Endothelial cell of umbilical vein (primary cell): ENCODE data around the gene ZDHHC22. TPM values are rescaled to one million over a fixed set of nuclear protein-coding genes. Genes with fewer than 3 reads are reported as not detected.

Source experiments
- BruUV-seq: library from RNA; stranded (reverse); fragments of 400-500 nt; replicated peaks from 2 replicates; lab custom pipeline; 2021; lab: Mats Ljungman, UMichigan
- CTCF ChIA-PET: fragments of 300-600, 350-600 bp; sonication (Branson Sonifier 250); formaldehyde crosslinking; loops from one replicate; lab custom pipeline; 2021; ENCODE audit warnings: antibody characterized with exemption, inconsistent platforms; lab: Charles Lee
- POLR2A ChIA-PET: fragments of 300-600, 350-600 bp; sonication (Branson Sonifier 250); formaldehyde crosslinking; loops from one replicate; lab custom pipeline; 2021; ENCODE audit warnings: antibody characterized with exemption, inconsistent platforms; lab: Charles Lee
- DNase-seq: peaks from one replicate; pipeline ENCODE4 v3.0.0-alpha.2; 2011; ENCODE audit warnings: low read depth, low spot score
- FAIRE-seq: peaks from 2 replicates; lab custom pipeline; 2011; peaks lifted over from hg19 to GRCh38; lab: Jason Lieb, UNC
- H2AFZ ChIP-seq: 2 replicates; pipeline ENCODE4 v1.6.0; 2012; ENCODE audit warnings: low read depth, low read length, control low read depth, inconsistent platforms
- H3K27ac ChIP-seq: 2 replicates; pipeline ENCODE4 v1.5.1; 2011; ENCODE audit warnings: low read depth, mild to moderate bottlenecking, control low read depth, low read length, moderate library complexity; ENCODE audit not compliant: insufficient read depth
- H3K27me3 ChIP-seq, 2 experiments: 2 replicates each; pipeline versions ENCODE4 v1.6.0 to v1.6.1; 2011; ENCODE audit warnings: low read length in 2 of 2, mixed read lengths in 1 of 2; ENCODE audit not compliant: control insufficient read depth in 2 of 2, insufficient read depth in 2 of 2
- H3K36me3 ChIP-seq, 2 experiments: 2 replicates in 1 of 2; 3 replicates in 1 of 2; pipeline ENCODE4 v1.5.1; 2011; ENCODE audit warnings: low read length in 2 of 2, mild to moderate bottlenecking in 1 of 2, moderate library complexity in 1 of 2; ENCODE audit not compliant: control insufficient read depth in 2 of 2, insufficient read depth in 2 of 2; ENCODE audit errors: extremely low read depth in 1 of 2
- H3K4me1 ChIP-seq: 3 replicates; pipeline ENCODE4 v1.5.1; 2011; ENCODE audit warnings: mild to moderate bottlenecking, low read length; ENCODE audit not compliant: control insufficient read depth, insufficient read depth; ENCODE audit errors: extremely low read depth
- H3K4me2 ChIP-seq: 2 replicates; pipeline ENCODE4 v1.6.1; 2011; ENCODE audit warnings: low read length, control low read depth, mixed read lengths; ENCODE audit not compliant: insufficient read depth
- H3K4me3 ChIP-seq, 3 experiments: fragments of 200-600 bp in 1 of 3; sonication (generic), shearing (Covaris generic) in 1 of 3; replicated peaks in 1 of 3; 2 replicates each; pipeline ENCODE4 v1.5.1; 2011 to 2016; ENCODE audit warnings: control low read depth in 3 of 3, low read length in 3 of 3, mild to moderate bottlenecking in 2 of 3, inconsistent platforms in 1 of 3, low read depth in 1 of 3, moderate library complexity in 1 of 3; ENCODE audit not compliant: insufficient read depth in 1 of 3
- H3K79me2 ChIP-seq: 2 replicates; pipeline ENCODE4 v1.6.0; 2012; ENCODE audit warnings: low read length, inconsistent platforms; ENCODE audit not compliant: control insufficient read depth, insufficient read depth
- H3K9ac ChIP-seq: replicated peaks from 2 replicates; pipeline ENCODE3; 2011; ENCODE audit warnings: low read length, control low read depth; ENCODE audit not compliant: insufficient read depth; ENCODE audit errors: extremely low read depth
- H3K9me1 ChIP-seq: replicated peaks from 3 replicates; pipeline ENCODE4 v1.6.0; 2011; ENCODE audit warnings: mild to moderate bottlenecking, low read length; ENCODE audit not compliant: control insufficient read depth, insufficient read depth; ENCODE audit errors: extremely low read depth
- H3K9me3 ChIP-seq: replicated peaks from 2 replicates; pipeline ENCODE4 v1.5.1; 2012; ENCODE audit warnings: low read length, inconsistent platforms; ENCODE audit not compliant: control insufficient read depth, insufficient read depth
- H4K20me1 ChIP-seq: replicated peaks from 2 replicates; pipeline ENCODE3; 2011; ENCODE audit warnings: mild to moderate bottlenecking, low read length; ENCODE audit not compliant: control insufficient read depth, insufficient read depth; ENCODE audit errors: extremely low read depth
- CTCF ChIP-seq, 2 donors: IDR thresholded peaks; 1 replicate in 1 of 2; 2 replicates in 1 of 2; pipeline ENCODE4 v1.5.1; 2011; ENCODE audit warnings: low read length in 2 of 2, mild to moderate bottlenecking in 2 of 2, moderate library complexity in 2 of 2, control low read depth in 1 of 2, inconsistent platforms in 1 of 2, low read depth in 1 of 2; ENCODE audit not compliant: insufficient read depth in 1 of 2; ENCODE audit errors: extremely low read depth in 1 of 2
- EZH2 ChIP-seq: IDR thresholded peaks from 2 replicates; pipeline ENCODE4 v1.6.1; 2012; ENCODE audit warnings: borderline replicate concordance, low read depth, mild to moderate bottlenecking, moderate library complexity, low read length, inconsistent platforms; ENCODE audit not compliant: severe bottlenecking
- FOS ChIP-seq: IDR thresholded peaks from 2 replicates; pipeline ENCODE4 v1.6.1; 2011; ENCODE audit warnings: mild to moderate bottlenecking, low read length, moderate library complexity, borderline replicate concordance; ENCODE audit not compliant: insufficient read depth
- GATA2 ChIP-seq: IDR thresholded peaks from 2 replicates; pipeline ENCODE4 v1.7.0; 2011; ENCODE audit warnings: low read depth, mild to moderate bottlenecking, moderate library complexity, mixed read lengths, low read length; ENCODE audit not compliant: insufficient read length, insufficient read depth
- JUN ChIP-seq: IDR thresholded peaks from 2 replicates; pipeline ENCODE4 v1.6.1; 2011; ENCODE audit warnings: borderline replicate concordance, low read depth; ENCODE audit not compliant: insufficient read length, insufficient read depth
- MAX ChIP-seq: IDR thresholded peaks from 2 replicates; pipeline ENCODE4 v1.6.1; 2011; ENCODE audit not compliant: insufficient read depth, insufficient read length
- MYC ChIP-seq: IDR thresholded peaks from one replicate; pipeline ENCODE4 v1.6.1; 2011; ENCODE audit warnings: mild to moderate bottlenecking, low read depth, low read length
- POLR2A ChIP-seq: IDR thresholded peaks from 2 replicates; pipeline ENCODE4 v1.6.1; 2012; ENCODE audit warnings: low read depth, mild to moderate bottlenecking, control low read depth, low read length
- POLR2AphosphoS5 ChIP-seq: IDR thresholded peaks from 2 replicates; pipeline ENCODE4 v1.6.1; 2012; ENCODE audit warnings: low read depth, mild to moderate bottlenecking, control low read depth, low read length, moderate library complexity; ENCODE audit not compliant: insufficient read depth
- dilution Hi-C: fragments of 300-500 bp; cut with MboI; formaldehyde crosslinking; loops from one replicate; pipeline ENCODE4 v1.15.0; 2019; ENCODE audit warnings: low sequenced_read_pairs; ENCODE audit not compliant: extremely low pct_ligation_motif_present
- intact Hi-C: fragments of 100-400 bp; cut with micrococcal nuclease; formaldehyde crosslinking; loops from one replicate; pipeline ENCODE4 v1.10.0; 2022
- polyA plus RNA-seq, 4 experiments: library from polyadenylated mRNA; depleted of rRNA in 3 of 4; stranded (reverse) in 3 of 4; unstranded in 1 of 4; fragments of >200 nt; gene quantifications; 2 replicates each; pipeline versions ENCODE4 v1.2.1 to v1.2.3, GENCODE V29; 2011 to 2012; ENCODE audit warnings: missing spikeins in 1 of 4
- total RNA-seq: library from RNA; stranded (reverse); gene quantifications from 2 replicates; pipeline ENCODE4 v1.2.3, GENCODE V29; 2021

ZDHHC22 gene
- total and polyA plus RNA-seq, 2 donors (not counting 3 experiments of a cell fraction or from before 2014, with no cell fraction given): 0.03 to 0.24 TPM

GRCh38 chr14:77083082-77083481 is 58.5 kb downstream of the ZDHHC22 start:
- Histone ChIP-seq H3K4me3 (no peak overlapping the region), H3K36me3 (no peaks in the 10 kb centered on the region), H3K9ac (no peak overlapping the region), H3K4me2 (no peak overlapping the region), H4K20me1 (no peaks in the 10 kb centered on the region), H3K4me1 (no peaks in the 10 kb centered on the region), H3K9me1 (no peaks in the 10 kb centered on the region), H2AFZ (no peak overlapping the region), H3K27ac (no peak overlapping the region), H3K27me3 (peaks cover 10 to 11% of the 10 kb centered on the region in 2 experiments), H3K9me3 (no peaks in the 10 kb centered on the region), H3K79me2 (no peaks in the 10 kb centered on the region)
- FAIRE-seq (no peak), DNase-seq (no peak)
- CTCF ChIA-PET: interaction anchor here (0.7 to 3.9 kb wide), 7 partner anchors 12 to 210 kb away, joined by 3 to 24 read pairs (median 6); no protein-coding TSS in a partner anchor
- BruUV-seq: no TSS peak
- intact Hi-C loops (no loop called here), dilution Hi-C loops (loop anchor here (25.0 kb wide), 1 partner anchor 196 kb away; no protein-coding TSS in a partner anchor)
- POLR2A ChIA-PET: no interaction called here
- no peak for TF ChIP-seq MAX
- no peak for TF ChIP-seq CTCF (IDR thresholded peaks at IDR 0.05; ENCODE audit: extremely low read depth in 1 of 2, insufficient read depth in 1 of 2, low read depth in 1 of 2, low read length in 2 of 2)
- TF ChIP-seq GATA2: no peak
- no peak for TF ChIP-seq POLR2A
- no peak for TF ChIP-seq EZH2
- TF ChIP-seq JUN: no peak
- no peak for TF ChIP-seq MYC
- no peak for TF ChIP-seq POLR2AphosphoS5
- no peak for TF ChIP-seq FOS
